ENCODE measurements around the gene EVI5L. TPM values are rescaled to one million over a fixed set of nuclear protein-coding genes. Genes with fewer than 3 reads are reported as not detected.

The EVI5L gene
- total RNA-seq, 2 experiments from 2014 or later = 5.2 to 6.0 TPM

GRCh38 chr19:7818806-7819205 is 11.2 kb upstream of the EVI5L start:
- H3K9me3 ChIP-seq (ENCODE audit: control insufficient read depth in 1 of 2, insufficient read depth in 1 of 2, low read length in 2 of 2) = peaks cover 6 to 7% of the 10 kb centered on the region in 2 experiments
- peaks cover 16% of the 10 kb centered on the region for H3K4me1 ChIP-seq (ENCODE audit: insufficient read depth, low read length)
- no peak for DNase-seq
- Mint-ChIP-seq H3K9me3 (peaks cover 3% of the 10 kb centered on the region), H3K27ac (no peak overlapping the region), H3K4me3 (no peak overlapping the region), H3K36me3 (ENCODE audit: low read depth) (peaks cover 4% of the 10 kb centered on the region), H3K4me1 (ENCODE audit: low read depth) (peaks cover 17% of the 10 kb centered on the region), H3K27me3 (peaks cover 12% of the 10 kb centered on the region)
- no peaks in the 10 kb centered on the region for H3K27me3 ChIP-seq (ENCODE audit: control insufficient read depth in 1 of 2, insufficient read depth in 2 of 2, low read length in 2 of 2)
- no peaks in the 10 kb centered on the region for H3K36me3 ChIP-seq (ENCODE audit: insufficient read depth, low read length)
- H3K4me3 ChIP-seq (ENCODE audit: low read length) = no peak overlapping the region
- ChIA-PET CTCF (no interaction called here), POLR2A (no interaction called here)
- intact Hi-C loops (cut with DNase I, micrococcal nuclease) = no loop called here
- H3K27ac ChIP-seq (ENCODE audit: low read depth in 1 of 2, low read length in 2 of 2) = no peak overlapping the region
- ATAC-seq (ENCODE audit: poor library complexity) = no peak
- TF ChIP-seq, protein P1, sequence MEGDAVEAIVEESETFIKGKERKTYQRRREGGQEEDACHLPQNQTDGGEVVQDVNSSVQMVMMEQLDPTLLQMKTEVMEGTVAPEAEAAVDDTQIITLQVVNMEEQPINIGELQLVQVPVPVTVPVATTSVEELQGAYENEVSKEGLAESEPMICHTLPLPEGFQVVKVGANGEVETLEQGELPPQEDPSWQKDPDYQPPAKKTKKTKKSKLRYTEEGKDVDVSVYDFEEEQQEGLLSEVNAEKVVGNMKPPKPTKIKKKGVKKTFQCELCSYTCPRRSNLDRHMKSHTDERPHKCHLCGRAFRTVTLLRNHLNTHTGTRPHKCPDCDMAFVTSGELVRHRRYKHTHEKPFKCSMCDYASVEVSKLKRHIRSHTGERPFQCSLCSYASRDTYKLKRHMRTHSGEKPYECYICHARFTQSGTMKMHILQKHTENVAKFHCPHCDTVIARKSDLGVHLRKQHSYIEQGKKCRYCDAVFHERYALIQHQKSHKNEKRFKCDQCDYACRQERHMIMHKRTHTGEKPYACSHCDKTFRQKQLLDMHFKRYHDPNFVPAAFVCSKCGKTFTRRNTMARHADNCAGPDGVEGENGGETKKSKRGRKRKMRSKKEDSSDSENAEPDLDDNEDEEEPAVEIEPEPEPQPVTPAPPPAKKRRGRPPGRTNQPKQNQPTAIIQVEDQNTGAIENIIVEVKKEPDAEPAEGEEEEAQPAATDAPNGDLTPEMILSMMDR (IDR thresholded peaks at IDR 0.05) = no peak

DNA sequence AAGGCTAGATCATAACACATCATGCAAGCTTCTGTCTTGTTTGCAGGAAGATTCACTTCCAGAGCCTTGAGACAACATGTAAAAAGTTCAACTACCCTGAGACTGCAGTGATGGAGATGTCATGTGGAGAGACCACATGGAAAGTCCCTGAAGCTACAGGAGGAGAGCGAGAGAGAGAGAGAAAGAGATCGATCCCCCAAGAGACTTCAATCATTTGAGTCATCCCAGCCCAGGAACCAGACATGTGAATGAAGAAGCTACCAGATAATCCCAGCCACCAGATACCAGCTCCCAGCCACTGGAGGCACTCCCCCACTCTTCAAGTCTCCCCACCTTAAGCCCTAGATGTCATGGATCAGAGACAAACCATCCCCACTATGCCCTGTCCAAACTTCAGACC is 10.7 kb upstream of the EVI5L start:
- Mint-ChIP-seq H3K4me1 (ENCODE audit: low read depth) (peaks cover 17% of the 10 kb centered on the region), H3K27ac (no peak overlapping the region), H3K27me3 (peaks cover 12% of the 10 kb centered on the region), H3K4me3 (no peak overlapping the region), H3K9me3 (peaks cover 3% of the 10 kb centered on the region), H3K36me3 (ENCODE audit: low read depth) (peaks cover 4% of the 10 kb centered on the region)
- intact Hi-C loops (cut with DNase I, micrococcal nuclease) = no loop called here
- TF ChIP-seq, protein P1 (IDR thresholded peaks at IDR 0.05) = no peak
- Histone ChIP-seq H3K27me3 (ENCODE audit: control insufficient read depth in 1 of 2, insufficient read depth in 2 of 2, low read length in 2 of 2) (no peaks in the 10 kb centered on the region), H3K4me1 (ENCODE audit: insufficient read depth, low read length) (peaks cover 16% of the 10 kb centered on the region), H3K9me3 (ENCODE audit: control insufficient read depth in 1 of 2, insufficient read depth in 1 of 2, low read length in 2 of 2) (peaks cover 6 to 7% of the 10 kb centered on the region in 2 experiments), H3K36me3 (ENCODE audit: insufficient read depth, low read length) (no peaks in the 10 kb centered on the region), H3K4me3 (ENCODE audit: low read length) (no peak overlapping the region), H3K27ac (ENCODE audit: low read depth in 1 of 2, low read length in 2 of 2) (no peak overlapping the region)
- no peak for ATAC-seq (ENCODE audit: poor library complexity)
- ChIA-PET CTCF (no interaction called here), POLR2A (no interaction called here)
- DNase-seq = no peak

GRCh38 chr19:7820588-7820987 is 9.4 kb upstream of the EVI5L start:
- Mint-ChIP-seq H3K9me3 (peaks cover 3% of the 10 kb centered on the region), H3K36me3 (ENCODE audit: low read depth) (no peaks in the 10 kb centered on the region), H3K4me1 (ENCODE audit: low read depth) (peaks cover 6% of the 10 kb centered on the region), H3K4me3 (no peak overlapping the region), H3K27me3 (peaks cover 12% of the 10 kb centered on the region), H3K27ac (no peak overlapping the region)
- Histone ChIP-seq H3K27me3 (ENCODE audit: control insufficient read depth in 1 of 2, insufficient read depth in 2 of 2, low read length in 2 of 2) (no peaks in the 10 kb centered on the region), H3K9me3 (ENCODE audit: control insufficient read depth in 1 of 2, insufficient read depth in 1 of 2, low read length in 2 of 2) (peaks cover 6 to 7% of the 10 kb centered on the region in 2 experiments), H3K4me3 (ENCODE audit: low read length) (no peak overlapping the region), H3K36me3 (ENCODE audit: insufficient read depth, low read length) (no peaks in the 10 kb centered on the region), H3K27ac (ENCODE audit: low read depth in 1 of 2, low read length in 2 of 2) (no peak overlapping the region), H3K4me1 (ENCODE audit: insufficient read depth, low read length) (peaks cover 4% of the 10 kb centered on the region)
- ATAC-seq (ENCODE audit: poor library complexity) (no peak), DNase-seq (no peak)
- intact Hi-C loops (cut with DNase I, micrococcal nuclease) = no loop called here
- TF ChIP-seq, protein P1 (IDR thresholded peaks at IDR 0.05) = no peak
- ChIA-PET POLR2A (no interaction called here), CTCF (no interaction called here)
